SK-N-SH treated with all-trans-retinoic acid at 6 μM for 48 hours (cell line): ENCODE data around the gene NEU2.

ENCODE experiments used
- ESRRG ChIP-seq: fragments of 250-450 bp; sonication (Bioruptor Pico); IDR thresholded peaks from 2 replicates; pipeline ENCODE4 v1.6.1; 2021; ENCODE audit warnings: mild to moderate bottlenecking
- ISL1 ChIP-seq: fragments of 250-450 bp; sonication (Bioruptor Pico); IDR thresholded peaks from 2 replicates; pipeline ENCODE4 v2.1.2; 2022; ENCODE audit warnings: mild to moderate bottlenecking, moderate library complexity
- TCF4 ChIP-seq: fragments of 250-450 bp; sonication (Bioruptor Pico); IDR thresholded peaks from 2 replicates; pipeline ENCODE4 v1.8.0; 2021; ENCODE audit warnings: mild to moderate bottlenecking, moderate library complexity, borderline replicate concordance
- ZFP30 ChIP-seq: fragments of 450-650 bp; formaldehyde crosslinking; IDR thresholded peaks from 2 replicates; pipeline ENCODE4 v1.5.0; 2022; ENCODE audit warnings: mild to moderate bottlenecking, moderate library complexity
- ZNF565 ChIP-seq: fragments of 450-650 bp; formaldehyde crosslinking; conservative IDR thresholded peaks from 2 replicates; pipeline ENCODE4 v1.5.0; 2020; ENCODE audit warnings: low read depth, mild to moderate bottlenecking, moderate library complexity
- ZNF70 ChIP-seq: fragments of 450-650 bp; formaldehyde crosslinking; IDR thresholded peaks from 2 replicates; pipeline ENCODE4 v1.5.0; 2020; ENCODE audit warnings: mild to moderate bottlenecking, moderate library complexity
- TF ChIP-seq, protein P1 (sequence below): fragments of 250-450 bp; sonication (Bioruptor Pico); IDR thresholded peaks from 2 replicates; pipeline ENCODE4 v1.8.0; 2020; ENCODE audit warnings: mild to moderate bottlenecking, moderate library complexity, borderline replicate concordance
- TF ChIP-seq, protein P2 (sequence below): fragments of 250-450 bp; sonication (Bioruptor Pico); IDR thresholded peaks from 2 replicates; pipeline ENCODE4 v1.8.0; 2021; ENCODE audit warnings: low read depth, mild to moderate bottlenecking, moderate library complexity, borderline replicate concordance
- TF ChIP-seq, protein P3 (sequence below): fragments of 250-450 bp; sonication (Bioruptor Pico); IDR thresholded peaks from 2 replicates; pipeline ENCODE4 v1.5.1; 2020; ENCODE audit warnings: low read depth, mild to moderate bottlenecking, moderate library complexity

- TF ChIP-seq, protein P1, sequence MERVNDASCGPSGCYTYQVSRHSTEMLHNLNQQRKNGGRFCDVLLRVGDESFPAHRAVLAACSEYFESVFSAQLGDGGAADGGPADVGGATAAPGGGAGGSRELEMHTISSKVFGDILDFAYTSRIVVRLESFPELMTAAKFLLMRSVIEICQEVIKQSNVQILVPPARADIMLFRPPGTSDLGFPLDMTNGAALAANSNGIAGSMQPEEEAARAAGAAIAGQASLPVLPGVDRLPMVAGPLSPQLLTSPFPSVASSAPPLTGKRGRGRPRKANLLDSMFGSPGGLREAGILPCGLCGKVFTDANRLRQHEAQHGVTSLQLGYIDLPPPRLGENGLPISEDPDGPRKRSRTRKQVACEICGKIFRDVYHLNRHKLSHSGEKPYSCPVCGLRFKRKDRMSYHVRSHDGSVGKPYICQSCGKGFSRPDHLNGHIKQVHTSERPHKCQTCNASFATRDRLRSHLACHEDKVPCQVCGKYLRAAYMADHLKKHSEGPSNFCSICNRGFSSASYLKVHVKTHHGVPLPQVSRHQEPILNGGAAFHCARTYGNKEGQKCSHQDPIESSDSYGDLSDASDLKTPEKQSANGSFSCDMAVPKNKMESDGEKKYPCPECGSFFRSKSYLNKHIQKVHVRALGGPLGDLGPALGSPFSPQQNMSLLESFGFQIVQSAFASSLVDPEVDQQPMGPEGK (CRISPR knock-in tag) = no peak
- no peak for TF ChIP-seq ZFP30 (CRISPR knock-in tag)
- TF ChIP-seq ISL1 (CRISPR knock-in tag) = no peak
- TF ChIP-seq ZNF70 (CRISPR knock-in tag) = no peak
- no peak for TF ChIP-seq TCF4 (CRISPR knock-in tag)
- TF ChIP-seq, protein P2, sequence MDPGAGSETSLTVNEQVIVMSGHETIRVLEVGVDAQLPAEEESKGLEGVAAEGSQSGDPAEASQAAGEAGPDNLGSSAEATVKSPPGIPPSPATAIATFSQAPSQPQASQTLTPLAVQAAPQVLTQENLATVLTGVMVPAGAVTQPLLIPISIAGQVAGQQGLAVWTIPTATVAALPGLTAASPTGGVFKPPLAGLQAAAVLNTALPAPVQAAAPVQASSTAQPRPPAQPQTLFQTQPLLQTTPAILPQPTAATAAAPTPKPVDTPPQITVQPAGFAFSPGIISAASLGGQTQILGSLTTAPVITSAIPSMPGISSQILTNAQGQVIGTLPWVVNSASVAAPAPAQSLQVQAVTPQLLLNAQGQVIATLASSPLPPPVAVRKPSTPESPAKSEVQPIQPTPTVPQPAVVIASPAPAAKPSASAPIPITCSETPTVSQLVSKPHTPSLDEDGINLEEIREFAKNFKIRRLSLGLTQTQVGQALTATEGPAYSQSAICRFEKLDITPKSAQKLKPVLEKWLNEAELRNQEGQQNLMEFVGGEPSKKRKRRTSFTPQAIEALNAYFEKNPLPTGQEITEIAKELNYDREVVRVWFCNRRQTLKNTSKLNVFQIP (CRISPR knock-in tag) = no peak
- TF ChIP-seq, protein P3, sequence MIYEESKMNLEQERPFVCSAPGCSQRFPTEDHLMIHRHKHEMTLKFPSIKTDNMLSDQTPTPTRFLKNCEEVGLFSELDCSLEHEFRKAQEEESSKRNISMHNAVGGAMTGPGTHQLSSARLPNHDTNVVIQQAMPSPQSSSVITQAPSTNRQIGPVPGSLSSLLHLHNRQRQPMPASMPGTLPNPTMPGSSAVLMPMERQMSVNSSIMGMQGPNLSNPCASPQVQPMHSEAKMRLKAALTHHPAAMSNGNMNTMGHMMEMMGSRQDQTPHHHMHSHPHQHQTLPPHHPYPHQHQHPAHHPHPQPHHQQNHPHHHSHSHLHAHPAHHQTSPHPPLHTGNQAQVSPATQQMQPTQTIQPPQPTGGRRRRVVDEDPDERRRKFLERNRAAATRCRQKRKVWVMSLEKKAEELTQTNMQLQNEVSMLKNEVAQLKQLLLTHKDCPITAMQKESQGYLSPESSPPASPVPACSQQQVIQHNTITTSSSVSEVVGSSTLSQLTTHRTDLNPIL (CRISPR knock-in tag) = no peak
- no peak for TF ChIP-seq ESRRG (CRISPR knock-in tag)
- no peak for TF ChIP-seq ZNF565 (CRISPR knock-in tag)
Measured at GRCh38 chr2:233011702-233012131, 20.8 kb upstream of the NEU2 start.
